ENCODE measurements around the gene DAW1.
"Not testable (repeated sequence)": the region's sequence is repeated elsewhere in the genome, so short reads cannot be mapped to it uniquely, and the experiment has no call there.

The DAW1 gene, protein sequence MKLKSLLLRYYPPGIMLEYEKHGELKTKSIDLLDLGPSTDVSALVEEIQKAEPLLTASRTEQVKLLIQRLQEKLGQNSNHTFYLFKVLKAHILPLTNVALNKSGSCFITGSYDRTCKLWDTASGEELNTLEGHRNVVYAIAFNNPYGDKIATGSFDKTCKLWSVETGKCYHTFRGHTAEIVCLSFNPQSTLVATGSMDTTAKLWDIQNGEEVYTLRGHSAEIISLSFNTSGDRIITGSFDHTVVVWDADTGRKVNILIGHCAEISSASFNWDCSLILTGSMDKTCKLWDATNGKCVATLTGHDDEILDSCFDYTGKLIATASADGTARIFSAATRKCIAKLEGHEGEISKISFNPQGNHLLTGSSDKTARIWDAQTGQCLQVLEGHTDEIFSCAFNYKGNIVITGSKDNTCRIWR

DNA sequence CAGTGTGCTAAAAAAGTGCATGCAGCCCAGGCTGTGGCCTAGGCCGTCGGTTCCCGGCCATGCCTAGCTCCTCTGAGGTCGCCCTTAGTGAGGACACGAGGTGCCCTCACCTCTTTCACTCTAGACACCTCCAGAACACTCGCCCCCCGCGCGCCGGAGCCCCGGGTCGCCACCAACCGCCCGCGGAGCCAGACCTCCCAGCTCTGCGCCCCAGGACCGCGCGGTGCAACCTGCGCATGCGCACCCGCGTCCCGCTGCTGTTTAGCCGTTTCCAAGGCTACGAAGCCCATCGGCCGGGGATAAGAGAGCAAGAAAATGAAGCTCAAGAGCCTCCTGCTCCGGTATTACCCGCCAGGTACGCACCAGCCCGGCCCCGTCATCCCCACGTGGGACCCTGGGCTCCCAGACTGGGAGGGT, at the start of gene DAW1:
DAW1 (plus strand) TSS at position 257 of the 417 bp plus-strand sequence; CDS start at position 316, 59 bp downstream.
- DNase-seq = peak; percentile 22 to 27

DNA sequence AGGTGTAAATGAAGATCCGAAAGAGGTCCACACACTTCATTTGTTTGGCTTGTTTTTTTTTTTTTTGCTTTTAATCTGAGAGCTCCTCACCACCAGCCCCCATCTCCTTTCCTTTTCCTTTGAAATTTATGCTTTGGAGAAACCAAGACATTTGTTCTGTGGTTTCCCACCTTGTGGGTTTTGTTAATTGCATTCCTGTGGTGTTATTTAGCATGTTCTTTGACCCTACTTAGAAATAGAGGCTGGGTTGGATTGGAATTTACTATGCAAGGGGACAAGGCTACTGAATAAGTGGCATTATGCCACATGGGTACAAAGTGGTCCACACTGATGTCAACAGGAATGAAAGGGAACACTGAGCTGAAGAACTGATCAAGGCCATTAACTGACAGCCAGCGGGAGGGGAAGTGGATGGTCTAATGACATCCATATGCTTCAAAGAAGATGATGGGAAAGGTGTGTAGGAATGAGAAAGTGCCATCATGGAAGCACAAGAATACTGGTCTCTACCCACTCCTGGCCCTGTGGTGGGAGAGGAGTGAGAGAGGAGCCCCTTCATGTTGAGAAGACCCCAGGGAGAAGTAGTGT, 48.9 kb upstream of the DAW1 start:
- no peak for DNase-seq

DNA sequence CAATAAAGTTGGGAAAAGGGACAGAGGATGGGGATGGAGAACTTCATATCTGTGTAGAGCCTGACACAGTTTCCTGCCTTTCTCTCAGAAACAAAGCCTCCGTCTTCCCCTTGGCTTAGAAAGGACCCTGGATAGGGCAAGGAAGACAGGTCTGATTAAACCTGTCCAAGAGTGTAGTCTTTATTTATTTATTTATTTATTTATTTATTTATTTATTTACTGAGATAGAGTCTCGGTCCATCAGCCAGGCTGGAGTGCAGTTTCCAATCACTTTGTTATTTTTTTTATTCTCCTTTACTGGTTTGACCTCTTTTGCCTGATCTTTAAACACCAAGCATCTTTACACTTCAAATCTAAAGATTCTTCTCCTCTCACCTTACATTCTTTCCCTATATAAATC, 47.5 kb upstream of the DAW1 start:
- DNase-seq = no peak

DNA sequence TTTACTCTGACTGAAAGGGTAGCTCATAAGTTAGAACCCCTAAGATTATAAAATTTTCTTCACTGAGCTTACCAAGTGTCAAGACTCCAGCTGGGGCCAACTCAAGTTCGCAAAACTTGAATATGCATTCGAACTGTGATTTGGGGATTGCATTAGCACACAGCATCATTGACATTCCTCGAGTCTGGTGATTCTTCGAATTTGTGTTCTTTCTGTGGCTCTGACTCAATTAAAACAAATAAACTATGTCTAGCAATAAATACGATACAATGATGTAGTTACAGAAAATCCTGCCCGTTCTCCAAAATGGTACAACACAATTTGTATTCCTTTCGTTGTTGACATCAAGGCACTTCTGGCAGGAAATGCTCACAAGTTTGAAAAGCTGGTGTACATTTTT, 46.7 kb upstream of the DAW1 start:
- no peak for DNase-seq

DNA sequence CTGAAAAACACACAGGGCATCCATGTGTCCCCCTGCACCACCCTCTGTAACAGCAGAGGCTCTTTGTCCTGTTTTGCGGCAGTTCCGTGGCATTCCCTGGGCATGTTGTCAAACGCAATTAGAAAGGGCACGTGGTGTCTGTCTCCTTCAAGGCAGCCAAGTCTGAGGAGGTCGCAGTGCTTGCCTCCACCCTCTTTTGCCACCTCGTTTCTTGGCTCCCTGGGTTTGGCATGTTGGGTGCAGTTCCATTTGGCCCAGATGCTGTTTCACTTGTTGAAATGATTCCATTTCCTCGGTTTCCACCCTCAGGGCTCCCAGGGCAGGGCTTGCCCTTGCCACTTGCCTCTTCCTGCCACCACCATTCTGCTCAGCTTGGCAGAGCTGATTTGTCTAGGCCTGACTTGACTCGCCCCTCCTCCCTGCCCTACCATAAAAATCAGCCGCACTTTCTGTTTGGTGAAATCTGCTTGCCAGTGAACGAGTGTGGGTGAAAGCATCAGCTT, 45.4 kb upstream of the DAW1 start:
- peak in 1 of 2 donors; percentile 9 for DNase-seq

DNA sequence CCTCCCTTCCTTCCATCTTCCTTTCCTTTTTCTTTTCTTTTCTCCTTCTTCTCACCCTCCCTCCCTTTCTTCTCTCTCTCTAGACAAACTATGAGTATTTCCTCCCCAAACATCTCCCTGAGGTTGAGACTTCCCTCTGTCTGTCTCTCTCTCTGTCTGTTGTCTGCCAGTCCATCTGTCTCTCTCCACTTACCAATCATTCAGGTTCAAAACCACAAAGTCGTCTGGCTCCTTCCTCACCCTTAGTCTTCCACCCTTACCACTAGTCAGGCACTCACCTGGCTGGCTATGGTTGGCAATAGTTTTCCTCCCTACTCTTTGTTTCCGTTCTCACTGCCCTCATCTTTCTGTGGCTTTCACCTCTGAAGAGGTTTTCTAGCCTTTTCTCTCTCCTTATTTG, 44.9 kb upstream of the DAW1 start:
- DNase-seq = no peak

DNA sequence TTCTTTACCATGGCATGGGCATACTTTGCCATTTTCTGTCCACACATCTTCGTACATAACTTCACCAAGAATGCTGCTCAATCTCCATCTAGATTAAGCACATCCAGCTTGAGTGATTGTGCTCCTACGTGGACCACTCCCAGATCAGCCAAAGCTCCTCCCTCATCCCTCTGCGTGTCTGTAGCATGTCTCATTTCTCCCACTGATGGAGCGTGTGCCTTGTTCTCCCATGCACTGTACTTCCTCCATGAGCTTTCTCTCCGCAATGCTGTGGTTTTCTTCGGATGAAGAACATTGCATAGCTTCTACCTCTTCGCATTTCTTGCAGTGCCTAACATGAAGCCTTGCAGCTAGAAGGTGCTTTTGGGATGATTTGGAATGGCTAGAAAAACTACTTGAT, 44.3 kb upstream of the DAW1 start:
- DNase-seq = no peak

DNA sequence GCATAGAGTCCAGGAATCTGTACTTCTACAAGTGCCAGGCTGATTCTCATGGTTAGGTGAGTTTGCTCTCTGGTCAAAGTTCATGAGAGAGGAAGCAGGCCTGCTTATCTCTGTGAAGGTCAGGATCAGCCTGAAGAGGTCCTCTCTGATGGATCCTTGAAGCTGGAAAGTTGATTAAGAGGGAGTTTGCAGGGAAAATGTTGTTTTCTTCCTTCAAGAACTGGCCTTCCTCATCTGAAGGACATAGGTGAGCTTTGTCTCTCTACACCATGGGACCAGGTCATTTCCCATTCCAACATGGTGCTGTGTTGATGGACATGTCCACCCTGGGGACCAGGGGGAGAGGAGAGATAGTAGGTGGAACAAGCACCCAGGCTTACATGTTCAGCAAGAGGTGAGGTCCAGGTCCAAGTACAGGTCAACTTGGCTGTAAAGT, 42.9 kb upstream of the DAW1 start:
- no peak for DNase-seq

DNA sequence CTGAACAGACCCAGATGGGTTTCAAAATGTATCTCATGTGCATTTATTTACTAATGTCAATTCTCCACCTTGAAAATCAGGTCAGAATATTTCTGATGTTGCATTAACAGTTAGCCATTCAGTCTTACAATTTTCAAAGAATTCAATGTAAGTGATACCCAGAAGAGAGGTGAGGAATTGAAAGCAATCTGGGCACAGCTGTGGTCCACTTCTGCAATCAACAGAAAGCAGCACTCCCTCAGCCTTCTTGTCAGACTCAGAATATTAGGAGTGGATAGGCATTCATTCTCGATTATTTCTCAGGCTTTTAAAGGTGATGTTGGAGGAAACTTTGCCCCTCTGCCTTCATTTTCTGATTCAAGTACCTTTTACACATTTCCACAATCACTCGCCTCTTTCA, 42.1 kb upstream of the DAW1 start:
- no peak for DNase-seq

DNA sequence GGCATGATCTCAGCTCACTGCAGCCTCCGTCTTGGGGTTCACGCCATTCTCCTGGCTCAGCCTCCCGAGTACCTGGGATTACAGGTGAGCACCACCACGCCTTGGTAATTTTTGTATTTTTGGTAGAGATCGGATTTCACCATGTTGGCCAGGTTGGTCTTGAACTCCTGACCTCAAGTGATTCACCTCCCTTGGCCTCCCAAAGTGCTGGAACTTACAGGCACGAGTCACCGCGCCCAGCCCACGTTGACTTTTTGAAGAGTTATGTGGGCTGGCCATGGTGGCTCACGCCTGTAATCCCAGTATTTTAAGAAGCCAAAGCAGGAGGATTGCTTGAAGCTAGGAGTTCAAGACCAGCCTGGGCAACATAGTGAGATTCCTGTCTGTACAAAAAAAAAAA, 37.0 kb upstream of the DAW1 start:
- DNase-seq = no peak

DNA sequence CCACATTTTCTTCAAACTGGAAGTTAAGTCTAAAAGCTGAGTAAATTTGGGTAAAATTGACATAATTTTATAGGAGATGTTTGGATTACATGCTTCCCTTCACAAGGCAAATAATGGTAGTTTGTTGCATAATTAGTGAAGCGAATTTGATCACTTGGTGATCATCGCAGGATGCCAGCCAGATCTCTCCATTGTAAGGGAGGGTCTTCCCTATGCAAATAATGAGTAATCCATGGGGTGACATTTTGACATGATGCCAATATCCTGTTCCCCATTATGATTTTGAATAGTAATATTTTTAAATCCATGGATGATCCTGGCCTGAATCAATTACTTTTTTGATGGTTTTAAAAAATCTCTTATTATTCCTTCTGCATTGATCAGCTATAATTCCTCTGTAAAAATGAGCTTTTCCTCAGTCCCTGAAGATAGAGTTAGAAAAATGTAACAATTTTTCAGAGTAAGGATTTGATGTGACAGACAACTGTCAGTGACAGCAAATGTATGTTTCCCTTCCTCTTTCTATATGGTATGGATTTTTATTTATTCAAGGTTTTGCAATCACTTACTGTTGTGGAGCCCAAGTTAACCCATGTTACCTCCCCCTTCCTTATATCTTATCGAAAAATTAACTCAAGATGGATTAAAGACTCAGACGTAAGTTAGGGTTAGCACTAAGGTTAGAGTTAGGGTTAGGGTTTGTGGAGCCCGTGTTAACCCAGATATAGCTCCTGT, 36.3 kb upstream of the DAW1 start:
- DNase-seq = no peak

DNA sequence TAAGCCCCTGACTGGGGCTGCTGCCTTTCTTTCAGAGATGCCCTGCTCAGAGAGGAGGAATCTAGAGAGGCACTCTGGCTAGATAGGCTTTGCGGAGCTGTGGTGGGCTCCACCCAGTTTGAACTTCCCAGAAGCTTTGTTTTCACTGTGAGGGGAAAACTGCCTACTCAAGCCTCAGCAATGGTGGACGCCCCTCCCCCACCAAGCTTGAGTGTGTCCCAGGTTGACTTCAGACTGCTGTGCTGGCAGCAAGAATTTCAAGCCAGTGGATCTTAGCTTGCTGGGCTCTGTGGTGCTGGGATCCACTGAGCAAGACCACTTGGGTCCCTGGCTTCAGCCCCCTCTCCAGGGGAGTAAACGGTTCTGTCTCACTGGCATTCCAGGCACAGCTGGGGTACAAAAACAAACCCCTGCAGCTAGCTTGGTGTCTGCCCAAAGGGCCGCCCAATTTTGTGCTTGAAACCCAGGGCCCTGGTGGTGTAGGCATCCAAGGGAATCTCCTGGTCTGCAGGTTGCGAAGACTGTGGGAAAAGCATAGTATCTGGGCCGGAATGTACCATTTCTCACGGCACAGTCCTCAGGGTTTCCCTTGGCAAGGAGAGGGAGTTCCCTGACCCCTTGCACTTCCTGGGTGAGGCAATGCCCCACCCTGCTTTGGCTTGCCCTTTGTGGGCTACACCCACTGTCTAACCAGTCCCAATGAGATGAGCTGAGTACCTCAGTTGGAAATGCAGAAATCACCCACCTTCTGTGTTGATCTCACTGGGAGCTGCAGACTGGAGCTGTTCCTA, 31.9 kb upstream of the DAW1 start:
- DNase-seq = not testable (repeated sequence)

DNA sequence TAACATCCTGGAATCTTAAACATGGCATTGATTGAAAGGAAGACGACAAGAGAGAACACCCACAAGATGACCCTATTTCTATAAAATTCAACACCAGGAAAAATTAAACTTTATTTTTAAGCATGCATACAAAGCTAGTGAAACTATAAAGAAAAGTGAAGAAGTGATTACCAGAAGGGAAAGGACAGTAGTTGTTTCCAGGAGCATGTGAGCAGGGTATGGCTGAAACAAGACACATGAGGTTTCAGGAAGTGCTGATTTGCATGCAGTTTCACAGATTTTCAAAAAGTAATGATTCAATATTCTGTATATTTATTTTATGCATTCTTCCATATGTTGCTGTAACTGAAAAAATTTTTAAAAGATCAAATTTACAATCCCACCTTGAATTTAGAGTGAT, 24.6 kb upstream of the DAW1 start:
- no peak for DNase-seq

DNA sequence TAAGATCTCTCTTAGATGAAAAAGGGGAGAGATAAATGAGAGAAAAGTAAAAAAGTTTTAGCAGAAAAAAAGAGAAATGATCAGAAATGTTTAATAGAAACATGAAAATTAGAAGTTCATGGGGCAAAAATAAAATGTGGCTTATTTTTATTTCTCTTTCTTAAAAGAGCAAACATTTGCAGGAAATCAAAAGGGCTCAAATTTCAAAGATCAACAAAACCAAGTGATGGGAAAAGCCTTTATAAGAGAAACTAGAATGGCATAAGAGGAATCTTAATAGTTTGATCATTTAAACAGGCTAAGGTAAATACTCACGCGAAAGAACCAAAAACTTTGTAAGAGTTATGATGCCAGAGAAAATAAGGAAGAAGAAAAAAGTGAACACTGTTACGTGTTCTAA, 23.3 kb upstream of the DAW1 start:
- no peak for DNase-seq

DNA sequence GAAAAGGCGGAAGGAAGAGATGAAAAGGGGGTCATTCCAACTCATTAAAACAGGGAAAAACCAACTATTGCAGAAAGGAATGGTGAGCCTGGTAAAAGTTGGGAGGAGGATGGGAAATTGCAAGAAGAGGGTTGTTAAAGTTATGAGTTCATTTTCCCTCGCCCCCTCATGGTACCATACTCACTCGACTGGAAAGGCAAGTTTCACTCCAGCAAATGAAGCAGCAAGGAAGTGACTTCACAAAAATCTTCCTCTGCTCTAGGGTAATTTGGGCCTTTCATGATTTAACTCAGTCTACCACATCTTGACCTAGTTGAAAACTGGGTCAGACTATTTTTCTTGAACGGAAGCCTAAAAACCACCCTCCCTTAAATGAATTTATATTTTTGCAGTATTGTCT, 22.8 kb upstream of the DAW1 start:
- peak in 1 of 2 donors; percentile 8 for DNase-seq

DNA sequence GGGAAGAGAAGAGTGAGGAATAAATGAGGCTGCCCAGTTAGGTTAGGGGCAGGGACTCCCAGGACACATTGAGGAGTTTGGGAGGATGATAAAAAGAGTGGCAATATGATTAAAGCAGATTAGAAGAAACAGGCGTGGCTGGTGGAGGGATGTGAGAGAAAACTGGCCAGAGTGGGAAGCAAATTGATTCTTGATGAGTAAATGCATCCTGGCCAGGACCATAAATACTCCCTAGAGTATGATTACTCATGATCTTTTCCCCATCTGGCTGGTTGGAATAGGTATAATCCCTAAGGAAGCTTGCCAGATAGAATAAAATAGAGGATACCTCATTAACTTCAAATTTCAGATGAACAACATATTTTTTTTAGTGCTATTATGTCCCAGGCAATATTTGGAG, 21.5 kb upstream of the DAW1 start:
- DNase-seq = no peak

DNA sequence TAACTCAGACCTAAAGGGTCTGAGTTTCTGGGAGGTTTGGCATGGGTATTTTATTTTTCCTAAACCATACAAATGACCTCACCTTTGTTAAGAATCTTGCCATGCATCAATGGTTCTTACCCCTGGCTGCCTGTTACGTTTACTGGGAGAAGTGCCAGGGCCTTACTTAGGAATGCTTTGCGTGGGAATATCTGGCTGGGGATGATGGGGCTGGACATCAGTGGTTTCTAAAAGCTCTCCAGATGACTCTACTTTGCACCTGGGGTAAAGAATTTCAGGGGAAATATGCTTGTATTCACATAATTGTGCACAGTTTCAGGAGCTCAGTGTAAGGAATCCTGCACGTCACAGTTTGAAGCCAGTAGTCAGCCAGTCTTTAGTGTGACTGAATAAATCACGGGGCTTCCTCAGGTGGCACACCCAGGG, 18.2 kb upstream of the DAW1 start:
- no peak for DNase-seq

DNA sequence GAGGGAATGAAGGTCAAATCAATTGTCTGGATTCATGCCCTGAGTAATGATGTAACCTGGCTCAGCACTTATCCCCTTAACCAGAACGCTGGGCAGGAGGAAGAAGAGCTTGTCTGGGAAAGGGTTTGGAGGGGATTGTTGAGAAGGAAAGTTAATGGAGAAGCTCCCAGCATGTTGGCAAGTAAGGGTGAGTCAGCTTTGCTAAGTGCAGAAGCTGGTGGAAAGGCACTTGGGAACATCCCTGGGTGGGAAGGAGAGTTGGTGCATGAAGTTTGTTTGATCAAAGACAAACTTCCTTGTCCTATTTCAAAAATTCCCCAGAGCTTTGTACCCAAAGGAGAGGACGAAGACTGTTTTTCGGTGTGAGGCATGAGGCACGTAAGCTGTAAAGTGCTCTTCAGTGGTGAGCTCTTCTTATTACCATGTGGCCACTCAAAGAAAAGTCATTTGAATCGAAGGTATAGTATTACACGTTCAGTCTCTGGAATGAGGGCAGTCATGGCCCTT, 17.6 kb upstream of the DAW1 start:
- DNase-seq = no peak

DNA sequence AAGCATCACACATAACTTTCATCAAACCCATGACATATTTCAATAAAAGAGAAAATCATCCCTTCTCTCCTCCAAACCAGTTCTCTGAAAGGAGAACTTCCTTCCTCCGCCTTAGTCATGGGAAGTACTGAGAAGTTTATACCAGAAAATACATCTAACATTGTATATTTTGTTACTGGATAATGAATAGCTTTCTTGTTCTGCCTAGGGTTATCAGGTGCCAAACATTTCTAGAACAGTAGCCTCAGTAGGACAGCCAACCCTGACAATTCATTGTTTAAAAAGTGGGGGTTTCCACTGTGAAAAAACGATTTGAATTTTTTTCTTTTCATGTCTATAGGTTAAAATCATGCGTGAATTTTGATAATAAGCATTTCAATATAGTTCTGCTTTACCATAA, 16.0 kb upstream of the DAW1 start:
- DNase-seq = no peak

DNA sequence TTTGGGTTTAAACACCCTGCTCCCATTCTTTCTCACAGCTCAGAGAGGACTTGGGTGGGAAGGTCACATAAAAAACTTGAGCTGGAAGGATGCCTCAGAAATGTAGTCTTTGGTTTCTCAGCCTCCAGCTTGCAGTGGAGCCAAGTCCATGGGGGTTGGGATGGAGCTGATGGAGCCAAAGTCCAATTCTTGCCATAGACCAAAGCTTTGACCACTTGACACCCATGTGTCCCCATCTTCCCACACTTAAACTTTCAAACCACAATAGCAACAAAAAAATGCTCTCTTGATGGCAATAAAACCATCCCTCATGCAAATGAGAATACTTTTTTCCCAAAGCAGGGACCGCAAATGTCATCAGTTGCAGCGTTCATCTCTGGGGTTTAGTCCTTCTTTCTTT, 14.7 kb upstream of the DAW1 start:
- DNase-seq = no peak

DNA sequence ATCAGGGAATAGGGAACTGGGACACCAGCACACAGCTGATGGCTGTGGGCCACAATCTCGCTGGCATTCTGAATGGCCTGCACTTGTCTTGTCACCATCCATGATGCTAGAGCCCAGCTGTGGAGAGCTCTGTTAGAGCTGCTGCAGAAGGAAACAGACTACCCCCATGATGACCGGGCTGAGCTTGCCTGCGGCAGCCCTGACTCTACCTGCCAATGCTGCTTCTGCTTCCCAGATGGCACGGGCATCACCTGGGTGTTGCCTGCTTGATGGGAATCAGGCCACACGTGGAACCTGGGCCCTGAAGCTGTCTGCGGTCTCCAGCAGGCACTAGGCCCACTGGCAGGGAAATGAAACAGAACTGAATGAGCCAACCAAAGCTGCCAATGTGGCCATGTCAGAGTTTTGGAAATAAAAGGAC, 11.2 kb upstream of the DAW1 start:
- no peak for DNase-seq

DNA sequence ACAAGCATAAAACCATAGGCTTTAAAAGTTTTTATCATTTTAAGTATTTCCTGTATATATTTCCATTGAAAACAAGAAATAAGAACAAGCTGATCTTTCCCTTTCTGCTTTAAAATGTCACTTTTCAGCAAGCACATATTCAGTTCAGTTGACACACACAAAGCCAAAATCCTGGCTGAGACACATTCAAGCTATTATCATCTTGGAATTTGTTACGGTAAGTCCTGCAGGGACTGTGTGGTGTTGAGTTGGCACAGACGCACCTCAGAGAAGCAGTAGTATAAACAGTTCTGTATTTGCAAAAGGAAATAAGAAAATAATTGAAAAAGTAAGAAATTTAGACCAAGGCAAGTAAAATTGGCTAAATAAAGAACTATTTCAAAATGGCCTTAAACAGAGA, 10.4 kb upstream of the DAW1 start:
- no peak for DNase-seq

Measured in activated CD4-positive, alpha-beta T cell treated with anti-CD3 and anti-CD28 coated beads for 4 hours (primary cell).